HTR-8/SVneo (cell line): ENCODE measurements around the gene SMYD3.

Experiments used
- DNase-seq: peaks from one replicate; pipeline ENCODE4 v3.0.0; 2011; ENCODE audit warnings: low spot score, mixed read lengths; ENCODE audit not compliant: insufficient read length
- FAIRE-seq: peaks from 2 replicates; lab custom pipeline; 2011; peaks lifted over from hg19 to GRCh38; lab: Jason Lieb, UNC

The SMYD3 gene

GRCh38 chr1:246142320-246142893 lies 364.7 kb downstream of the SMYD3 start:
- FAIRE-seq, result no peak
- peak; percentile 59 for DNase-seq

GRCh38 chr1:246141306-246141705 lies 365.8 kb downstream of the SMYD3 start:
- FAIRE-seq (no peak), DNase-seq (no peak)

GRCh38 chr1:246139745-246140182 lies 367.3 kb downstream of the SMYD3 start:
- FAIRE-seq, result peak; percentile 83
- peak; percentile 69 for DNase-seq

- FAIRE-seq (no peak), DNase-seq (no peak)
Observed at GRCh38 chr1:246138781-246139180, 368.3 kb downstream of the SMYD3 start.

- DNase-seq, result no peak
Observed at GRCh38 chr1:246136477-246136876, 370.6 kb downstream of the SMYD3 start.

DNA sequence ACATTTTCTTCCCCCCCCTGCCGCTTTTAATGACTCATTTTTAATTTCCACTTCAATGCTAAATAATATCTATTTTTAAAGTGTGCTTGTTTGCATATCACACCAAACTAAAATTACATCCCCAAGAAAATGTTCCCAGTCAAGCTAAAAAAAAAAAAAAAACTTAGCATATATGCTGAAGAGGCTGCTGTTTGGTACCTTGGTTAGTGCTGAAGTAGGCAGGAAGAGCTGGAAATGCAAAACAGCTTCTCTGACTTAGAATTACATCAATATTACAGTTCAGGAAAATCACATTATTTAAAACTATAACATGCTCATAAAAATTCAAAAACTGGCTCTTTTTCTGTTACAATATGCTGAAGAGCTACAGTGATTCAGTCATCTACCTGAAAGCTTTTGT lies 372.3 kb downstream of the SMYD3 start:
- DNase-seq (no peak), FAIRE-seq (no peak)

More at GRCh38 chr1:246136477-246136876, 370.6 kb downstream of the SMYD3 start:
- FAIRE-seq, result no peak

DNA sequence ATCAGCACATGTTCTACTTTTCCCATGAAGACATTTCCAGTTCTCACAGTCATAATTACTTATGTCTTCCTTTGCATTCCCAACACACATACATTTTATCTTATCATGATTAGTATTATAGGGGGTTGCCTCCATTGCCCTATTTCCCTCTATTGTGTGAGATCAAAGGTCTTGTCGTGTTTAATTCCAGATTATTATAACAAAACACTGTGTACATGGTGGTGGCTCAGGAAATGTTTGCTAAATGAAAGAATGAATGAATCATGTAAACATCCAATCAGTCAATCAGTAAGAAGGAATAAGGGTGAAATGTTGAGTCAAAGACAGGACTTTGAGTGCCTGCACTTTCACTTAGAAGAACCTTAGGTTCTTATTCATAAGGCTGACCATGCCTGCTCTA lies 376.0 kb downstream of the SMYD3 start:
- DNase-seq, result no peak
- no peak for FAIRE-seq

DNA sequence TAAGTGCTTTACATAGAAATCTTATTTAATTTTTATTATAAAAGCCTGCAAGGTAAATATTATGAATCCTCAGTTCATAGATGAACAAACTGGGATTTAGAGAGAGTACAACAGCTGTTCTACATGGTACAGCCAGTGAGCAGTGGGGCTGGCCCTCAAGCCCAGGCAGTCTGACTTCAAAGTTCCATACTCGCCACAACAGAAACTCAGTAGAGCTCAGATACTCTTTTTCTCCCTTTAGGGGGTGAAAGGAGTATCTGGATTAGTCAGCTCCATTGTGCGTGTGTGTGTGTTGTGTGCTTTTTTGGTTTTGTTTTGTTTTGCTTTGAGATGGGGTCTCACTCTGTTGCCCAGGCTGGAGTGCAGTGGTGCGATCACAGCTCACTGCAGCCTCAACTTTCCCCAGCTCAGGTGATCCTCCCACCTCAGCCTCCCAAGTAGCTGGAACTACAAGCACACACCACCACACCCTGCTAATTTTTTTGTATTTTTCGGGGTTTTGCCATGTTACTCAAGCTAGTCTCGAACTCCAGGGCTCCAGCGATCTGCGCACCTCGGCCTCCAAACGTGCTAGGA lies 378.5 kb downstream of the SMYD3 start:
- FAIRE-seq, result no peak
- DNase-seq, result no peak

DNA sequence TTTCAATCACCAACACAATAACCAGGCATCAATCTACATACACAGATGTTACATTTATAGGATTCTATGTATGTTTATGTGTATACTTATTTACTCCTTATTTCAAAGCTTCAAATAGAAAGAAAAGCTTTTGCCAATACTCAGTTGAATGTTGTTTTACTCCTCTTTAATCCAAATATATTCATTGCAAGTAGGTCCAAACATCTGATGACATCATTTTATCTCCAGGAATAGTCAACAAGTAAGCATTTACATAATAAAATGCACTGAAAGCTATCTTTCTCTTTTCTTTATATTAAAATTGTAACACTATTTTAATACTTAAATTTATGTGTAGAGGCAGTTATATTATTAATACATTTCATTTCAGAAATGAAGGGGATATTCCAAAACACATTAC lies 380.5 kb downstream of the SMYD3 start:
- DNase-seq, result no peak
- no peak for FAIRE-seq

DNA sequence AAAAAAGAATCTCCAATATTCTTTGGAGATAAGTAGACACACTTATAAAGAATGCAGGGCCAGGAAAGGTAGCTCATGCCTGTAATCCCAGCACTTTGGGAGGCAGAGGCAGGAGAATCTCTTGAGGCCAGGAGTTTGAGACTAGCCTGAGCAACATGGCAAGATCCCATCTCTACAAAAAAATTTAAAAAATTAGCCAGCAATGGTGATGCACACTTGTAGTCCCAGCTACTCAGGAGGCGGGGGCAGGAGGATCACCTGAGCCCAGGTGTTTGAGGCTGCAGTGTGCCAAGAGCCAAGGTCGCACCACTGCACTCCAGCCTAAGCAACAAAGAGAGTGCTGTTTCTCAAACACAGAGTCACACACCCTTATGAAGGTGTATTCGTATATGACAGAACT lies 385.0 kb downstream of the SMYD3 start:
- FAIRE-seq, result no peak
- no peak for DNase-seq

DNA sequence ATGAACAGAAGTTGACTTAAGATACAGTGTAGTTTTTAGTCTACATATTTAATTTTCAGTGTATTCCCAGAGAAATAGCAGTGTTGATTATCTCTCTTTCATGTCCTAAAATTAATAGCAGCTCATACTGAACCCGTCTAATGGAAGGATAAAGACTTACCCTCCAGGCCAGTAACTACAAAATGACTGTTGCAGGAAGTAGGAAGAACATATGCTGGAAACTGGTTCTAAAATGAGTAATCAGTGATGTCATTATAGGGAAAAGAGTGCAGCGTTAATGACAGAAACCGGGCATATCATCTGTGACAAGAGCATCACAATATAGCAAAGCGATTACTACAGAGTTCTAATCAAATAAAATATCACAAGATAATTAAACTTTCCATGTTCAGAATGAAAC lies 385.5 kb downstream of the SMYD3 start:
- FAIRE-seq (no peak), DNase-seq (no peak)

DNA sequence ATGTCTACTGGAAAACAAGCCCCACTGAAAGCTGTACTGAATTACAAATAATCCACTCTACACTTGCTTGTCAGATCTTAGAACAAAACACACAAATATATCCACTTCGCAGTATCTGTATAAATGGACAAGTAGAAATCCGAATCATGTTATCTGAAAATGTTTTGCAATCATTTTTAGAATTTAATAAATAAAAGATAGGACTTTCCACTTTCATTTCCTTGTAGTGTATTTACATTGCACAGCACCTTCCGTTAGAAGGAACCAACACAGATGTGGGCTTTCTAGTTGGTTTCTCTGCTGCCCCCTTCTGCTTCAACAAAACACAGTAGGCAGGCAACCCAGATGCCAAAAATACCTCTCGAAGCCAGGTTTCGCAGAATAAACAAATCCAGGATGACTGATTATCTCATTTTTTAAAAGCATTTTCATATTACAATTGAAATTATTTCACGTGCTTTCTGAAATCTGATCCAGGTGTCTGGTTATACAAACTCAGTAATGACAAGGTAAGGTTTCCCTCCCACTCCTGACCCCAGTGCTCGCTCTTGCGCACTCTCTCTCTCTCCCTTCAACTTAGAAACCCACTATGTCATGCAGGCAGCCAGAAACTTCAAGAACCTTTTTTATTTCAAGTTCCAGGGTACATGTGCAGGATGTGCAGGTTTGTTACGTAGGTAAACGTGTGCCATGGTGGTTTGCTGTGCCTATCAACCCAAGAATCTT lies 389.9 kb downstream of the SMYD3 start:
- FAIRE-seq (no peak), DNase-seq (peak; percentile 43)

GRCh38 chr1:246114369-246114768 lies 392.7 kb downstream of the SMYD3 start:
- FAIRE-seq (no peak), DNase-seq (no peak)

DNA sequence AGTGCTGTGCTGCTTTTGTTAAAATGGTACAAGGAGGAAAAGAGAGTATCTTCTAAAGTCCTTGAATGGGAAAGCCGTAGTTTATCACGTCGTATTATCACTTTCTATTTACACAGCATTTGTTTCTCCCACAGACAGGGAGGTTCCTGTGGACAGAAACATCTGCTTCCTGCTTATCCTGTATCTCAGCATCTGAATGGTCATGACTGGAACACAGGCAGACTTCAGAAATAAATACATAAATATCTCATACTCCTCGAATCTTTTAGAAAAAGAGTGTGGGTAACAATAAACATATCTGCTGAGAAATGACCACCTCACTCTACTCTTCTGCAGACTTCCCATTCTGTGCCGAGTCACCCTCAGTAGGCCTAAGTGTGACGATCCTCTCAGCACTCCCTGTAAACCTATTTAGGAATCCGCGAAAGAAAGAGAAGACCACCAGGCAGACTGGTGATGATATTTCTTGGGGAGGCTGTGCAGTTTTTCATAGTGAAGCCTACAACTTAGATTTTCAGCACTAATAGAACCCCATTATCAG lies 393.5 kb downstream of the SMYD3 start:
- DNase-seq (no peak), FAIRE-seq (no peak)

GRCh38 chr1:246111570-246111969 lies 395.5 kb downstream of the SMYD3 start:
- FAIRE-seq (no peak), DNase-seq (no peak)

DNA sequence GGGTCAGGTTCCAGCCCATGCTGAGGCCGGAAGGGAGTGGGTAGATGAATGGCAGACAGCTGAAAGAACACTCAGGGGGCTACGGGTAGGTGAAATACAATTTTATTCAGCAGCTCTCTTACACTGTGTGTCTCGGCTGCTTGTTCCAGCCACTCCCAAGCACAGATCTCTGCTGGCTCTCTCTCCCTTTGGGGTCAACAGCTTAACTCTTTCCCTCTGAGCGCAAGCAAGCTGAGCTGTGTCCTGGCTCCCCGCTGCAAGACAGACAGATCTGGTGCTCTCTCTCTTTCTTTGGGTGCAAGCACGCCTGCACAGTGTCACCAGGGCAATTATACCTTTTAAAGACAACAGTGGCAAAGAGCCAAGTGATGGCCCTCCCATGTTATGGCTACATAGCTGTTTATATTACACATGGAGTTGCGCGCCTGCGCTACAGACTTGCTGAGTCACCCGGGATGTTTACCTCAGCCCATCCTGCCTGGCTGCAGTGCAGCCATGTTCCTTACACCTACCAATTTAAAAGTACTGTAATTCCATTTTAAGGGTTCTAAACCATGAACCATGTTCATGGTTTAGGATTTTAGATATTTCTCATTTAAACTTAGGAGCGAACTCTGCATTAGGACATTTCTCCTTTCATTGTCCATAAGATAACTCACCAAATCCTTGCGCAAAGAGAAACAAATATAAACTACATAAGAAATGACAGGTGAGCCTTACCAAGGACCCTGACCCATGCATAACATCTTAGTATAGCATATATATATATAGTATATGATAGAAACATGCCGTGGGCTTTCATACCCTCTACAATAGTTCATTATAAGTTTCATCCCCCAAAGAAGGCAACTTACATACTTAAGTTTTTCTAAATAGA lies 396.5 kb downstream of the SMYD3 start:
- FAIRE-seq, result no peak
- DNase-seq, result no peak

DNA sequence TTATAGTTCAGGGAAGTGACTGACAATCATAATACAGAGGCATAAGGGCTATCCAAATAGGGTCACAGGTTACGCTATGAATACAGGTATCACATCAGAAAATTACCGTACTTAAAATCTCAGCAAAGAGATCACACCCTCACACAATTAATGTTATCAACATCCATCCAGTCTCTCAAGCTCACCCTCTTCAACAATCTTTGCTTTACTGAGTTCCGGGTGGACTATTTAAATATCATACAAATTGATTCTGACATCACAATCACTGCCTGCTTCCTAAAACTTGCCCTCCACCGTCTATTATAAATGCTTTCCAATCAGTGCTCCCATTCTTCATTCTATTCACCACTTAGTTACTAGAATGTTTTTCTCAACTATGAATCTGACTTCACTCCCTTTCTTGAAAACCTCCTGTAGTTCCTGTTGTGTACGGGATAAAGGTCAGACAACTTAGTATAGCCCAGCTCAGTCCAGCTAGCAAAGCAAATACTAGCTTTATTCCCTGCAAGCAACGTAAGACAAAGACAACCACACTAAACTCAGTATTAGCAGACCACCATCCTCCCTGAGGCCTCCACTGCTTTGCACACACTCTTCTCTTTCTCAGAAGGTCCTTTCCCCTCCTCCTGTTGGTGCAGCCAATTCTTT lies 398.7 kb downstream of the SMYD3 start:
- FAIRE-seq (no peak), DNase-seq (no peak)

- DNase-seq (no peak), FAIRE-seq (no peak)
Observed at GRCh38 chr1:246107516-246108277, 399.4 kb downstream of the SMYD3 start.

- FAIRE-seq (no peak), DNase-seq (no peak)
Observed at GRCh38 chr1:246106342-246106763, 400.7 kb downstream of the SMYD3 start.
